PC-3 (cell line): ENCODE results near the gene NEURL1B. TPM values are rescaled to one million over a fixed set of nuclear protein-coding genes. Genes with fewer than 3 reads are reported as not detected.
A peak's percentile ranks its signal among the peaks of the same experiment; 100 is the strongest.

Experiments
- ATAC-seq: fragments of 200-7000 bp; cut with Tn5 transposase; 2 replicates; pipeline ENCODE4 v1.9.1; 2020; ENCODE audit warnings: mild to moderate bottlenecking, moderate library complexity
- BruUV-seq: library from RNA; stranded (reverse); fragments of 400-500 nt; replicated peaks from 2 replicates; lab custom pipeline; 2021; lab: Mats Ljungman, UMichigan
- CTCF ChIA-PET: fragments of 300-600 bp; sonication (Branson Sonifier 250); formaldehyde crosslinking; loops from one replicate; lab custom pipeline; 2022; ENCODE audit warnings: antibody characterized with exemption; lab: Charles Lee
- POLR2A ChIA-PET: fragments of 300-600 bp; sonication (Branson Sonifier 250); formaldehyde crosslinking; loops from one replicate; lab custom pipeline; 2022; ENCODE audit warnings: antibody characterized with exemption; ENCODE audit not compliant: unreplicated experiment; lab: Charles Lee
- DNase-seq: peaks from one replicate; pipeline ENCODE4 v3.0.0-alpha.2; 2015
- H2AFZ ChIP-seq: fragments of 300-600 bp; sonication (generic); 2 replicates; pipeline ENCODE4 v1.6.0; 2016; ENCODE audit warnings: antibody characterized with exemption, low read length
- H3F3A ChIP-seq: fragments of 300-600 bp; sonication (generic); one replicate; pipeline ENCODE4 v1.6.0; 2017; ENCODE audit warnings: antibody characterized with exemption, low read length, control low read depth, mild to moderate bottlenecking; ENCODE audit not compliant: unreplicated experiment
- H3K27ac ChIP-seq: fragments of 300-600 bp; sonication (generic); 2 replicates; pipeline ENCODE4 v1.5.1; 2016; ENCODE audit warnings: mild to moderate bottlenecking, low read length
- H3K27me3 ChIP-seq: fragments of 300-600 bp; sonication (generic); 2 replicates; pipeline ENCODE4 v1.6.1; 2016; ENCODE audit warnings: low read length, mixed read lengths
- H3K36me3 ChIP-seq: fragments of 300-600 bp; sonication (generic); 2 replicates; pipeline ENCODE4 v1.6.1; 2016; ENCODE audit warnings: low read depth, mixed run types, low read length, mixed read lengths
- H3K4me1 ChIP-seq: fragments of 300-600 bp; sonication (generic); 2 replicates; pipeline ENCODE4 v1.5.1; 2016; ENCODE audit warnings: low read length; ENCODE audit not compliant: insufficient read depth
- H3K4me2 ChIP-seq: fragments of 300-600 bp; sonication (generic); 2 replicates; pipeline ENCODE4 v1.6.0; 2016; ENCODE audit warnings: low read length
- H3K4me3 ChIP-seq: fragments of 300-600 bp; sonication (generic); 2 replicates; pipeline ENCODE4 v1.5.1; 2016; ENCODE audit warnings: mild to moderate bottlenecking, low read length, mixed read lengths
- H3K79me2 ChIP-seq: fragments of 300-600 bp; sonication (generic); 2 replicates; pipeline ENCODE4 v1.6.1; 2017; ENCODE audit warnings: low read length, mixed read lengths
- H3K9ac ChIP-seq: fragments of 300-600 bp; sonication (generic); 2 replicates; pipeline ENCODE4 v1.6.0; 2016; ENCODE audit warnings: mild to moderate bottlenecking, low read length
- H3K9me2 ChIP-seq: fragments of 300-600 bp; sonication (generic); replicated peaks from 2 replicates; pipeline ENCODE4 v1.6.1; 2016; ENCODE audit warnings: mixed run types, low read length, mixed read lengths
- H3K9me3 ChIP-seq: fragments of 300-600 bp; sonication (generic); 2 replicates; pipeline ENCODE4 v1.6.1; 2016; ENCODE audit warnings: low read length, mixed read lengths
- H4K20me1 ChIP-seq: fragments of 300-600 bp; sonication (generic); 2 replicates; pipeline ENCODE4 v1.6.1; 2016; ENCODE audit warnings: low read length, mixed read lengths
- EZH2 ChIP-seq: fragments of 300-600 bp; sonication (generic); IDR thresholded peaks from one replicate; pipeline ENCODE4 v1.6.1; 2017; ENCODE audit warnings: antibody characterized with exemption, mild to moderate bottlenecking, low read length; ENCODE audit not compliant: unreplicated experiment
- EZH2phosphoT487 ChIP-seq: fragments of 300-600 bp; sonication (generic); IDR thresholded peaks from 2 replicates; pipeline ENCODE4 v1.6.1; 2018; ENCODE audit warnings: mild to moderate bottlenecking, antibody characterized with exemption, low read length, borderline replicate concordance
- intact Hi-C: fragments of 100-400 bp; cut with micrococcal nuclease; formaldehyde crosslinking; loops from 2 replicates; pipeline ENCODE4 v1.9.0; 2023
- total RNA-seq: library from RNA; depleted of rRNA; stranded (reverse); fragments of >200 nt; gene quantifications from 2 replicates; pipeline ENCODE4 v1.2.3, GENCODE V29; 2014
- TF ChIP-seq, protein P1 (sequence below): fragments of 300-600 bp; sonication (generic); conservative IDR thresholded peaks from 2 replicates; pipeline ENCODE4 v1.5.1; 2017; ENCODE audit warnings: antibody characterized with exemption, low read depth, mild to moderate bottlenecking, low read length

The NEURL1B gene
- total RNA-seq, 1 experiment from 2014 or later = 0.95 TPM

DNA sequence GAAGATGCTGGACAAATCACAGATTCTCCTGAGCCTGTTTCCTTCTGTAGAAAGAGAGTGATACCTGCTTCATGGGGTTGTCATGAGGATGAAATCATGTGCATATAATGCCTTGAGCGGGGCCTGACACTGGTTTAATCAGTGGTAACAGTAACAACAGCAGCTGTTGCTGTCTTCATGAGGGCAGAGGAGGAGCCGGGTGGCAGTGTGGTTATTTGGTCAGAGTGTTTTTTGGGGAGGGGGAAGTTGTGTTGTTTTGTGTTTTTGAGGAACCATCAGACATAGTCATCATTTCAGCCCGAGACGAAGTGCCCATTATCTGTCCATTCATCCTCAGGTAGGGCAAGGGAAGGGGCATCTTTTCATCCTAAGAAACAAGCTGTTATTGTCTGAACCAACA lies 44.0 kb downstream of the NEURL1B start:
- Histone ChIP-seq H3K9me3 (no peaks in the 10 kb centered on the region), H3K9me2 (no peaks in the 10 kb centered on the region), H3K27me3 (no peaks in the 10 kb centered on the region), H3K4me2 (no peak overlapping the region), H3K4me1 (peaks cover 13% of the 10 kb centered on the region), H3F3A (no peaks in the 10 kb centered on the region), H3K4me3 (no peak overlapping the region), H3K27ac (no peak overlapping the region), H2AFZ (no peak overlapping the region), H3K79me2 (no peaks in the 10 kb centered on the region), H3K9ac (no peak overlapping the region), H4K20me1 (no peaks in the 10 kb centered on the region), H3K36me3 (no peaks in the 10 kb centered on the region)
- POLR2A ChIA-PET = interaction anchor here (0.7 kb wide), 1 partner anchor 1454 kb away, joined by 3 read pairs; no protein-coding TSS in a partner anchor
- CTCF ChIA-PET = no interaction called here
- DNase-seq (no peak), ATAC-seq (no peak)
- no TSS peak for BruUV-seq
- TF ChIP-seq EZH2phosphoT487 = no peak
- intact Hi-C loops = no loop called here

DNA sequence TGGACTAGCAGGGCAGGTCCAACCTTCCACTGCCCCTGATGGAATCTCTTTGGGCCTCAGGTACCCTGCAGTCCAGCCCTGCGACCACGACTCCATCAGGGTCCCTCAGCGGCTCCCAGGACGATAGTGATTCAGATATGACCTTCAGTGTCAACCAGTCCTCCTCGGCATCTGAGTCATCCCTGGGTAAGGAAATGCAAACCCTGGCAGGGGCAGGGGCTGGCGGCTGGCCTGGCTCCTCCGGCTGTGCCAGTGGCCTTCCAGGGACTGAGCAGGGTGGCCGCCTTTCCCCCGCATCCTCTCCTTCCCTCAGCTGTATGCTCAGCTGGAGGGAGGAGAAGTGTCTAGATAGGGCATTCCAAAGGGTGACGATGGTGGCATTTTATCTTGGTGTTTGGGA lies 45.0 kb downstream of the NEURL1B start:
- Histone ChIP-seq H3K79me2 (no peaks in the 10 kb centered on the region), H3K4me2 (no peak overlapping the region), H3K9ac (no peak overlapping the region), H3K27ac (no peak overlapping the region), H3K4me1 (peaks cover 13% of the 10 kb centered on the region), H3K9me2 (no peaks in the 10 kb centered on the region), H3K36me3 (no peaks in the 10 kb centered on the region), H3K27me3 (no peaks in the 10 kb centered on the region), H2AFZ (no peak overlapping the region), H3F3A (no peaks in the 10 kb centered on the region), H3K4me3 (no peak overlapping the region), H3K9me3 (no peaks in the 10 kb centered on the region), H4K20me1 (no peaks in the 10 kb centered on the region)
- intact Hi-C loops = no loop called here
- DNase-seq (peak; percentile 48), ATAC-seq (peak; percentile 78)
- TF ChIP-seq, protein P1, sequence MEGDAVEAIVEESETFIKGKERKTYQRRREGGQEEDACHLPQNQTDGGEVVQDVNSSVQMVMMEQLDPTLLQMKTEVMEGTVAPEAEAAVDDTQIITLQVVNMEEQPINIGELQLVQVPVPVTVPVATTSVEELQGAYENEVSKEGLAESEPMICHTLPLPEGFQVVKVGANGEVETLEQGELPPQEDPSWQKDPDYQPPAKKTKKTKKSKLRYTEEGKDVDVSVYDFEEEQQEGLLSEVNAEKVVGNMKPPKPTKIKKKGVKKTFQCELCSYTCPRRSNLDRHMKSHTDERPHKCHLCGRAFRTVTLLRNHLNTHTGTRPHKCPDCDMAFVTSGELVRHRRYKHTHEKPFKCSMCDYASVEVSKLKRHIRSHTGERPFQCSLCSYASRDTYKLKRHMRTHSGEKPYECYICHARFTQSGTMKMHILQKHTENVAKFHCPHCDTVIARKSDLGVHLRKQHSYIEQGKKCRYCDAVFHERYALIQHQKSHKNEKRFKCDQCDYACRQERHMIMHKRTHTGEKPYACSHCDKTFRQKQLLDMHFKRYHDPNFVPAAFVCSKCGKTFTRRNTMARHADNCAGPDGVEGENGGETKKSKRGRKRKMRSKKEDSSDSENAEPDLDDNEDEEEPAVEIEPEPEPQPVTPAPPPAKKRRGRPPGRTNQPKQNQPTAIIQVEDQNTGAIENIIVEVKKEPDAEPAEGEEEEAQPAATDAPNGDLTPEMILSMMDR = no peak
- POLR2A ChIA-PET = no interaction called here
- BruUV-seq = no TSS peak
- CTCF ChIA-PET = interaction anchor here (0.6 kb wide), 1 partner anchor 224 kb away, joined by 16 read pairs; no protein-coding TSS in a partner anchor

DNA sequence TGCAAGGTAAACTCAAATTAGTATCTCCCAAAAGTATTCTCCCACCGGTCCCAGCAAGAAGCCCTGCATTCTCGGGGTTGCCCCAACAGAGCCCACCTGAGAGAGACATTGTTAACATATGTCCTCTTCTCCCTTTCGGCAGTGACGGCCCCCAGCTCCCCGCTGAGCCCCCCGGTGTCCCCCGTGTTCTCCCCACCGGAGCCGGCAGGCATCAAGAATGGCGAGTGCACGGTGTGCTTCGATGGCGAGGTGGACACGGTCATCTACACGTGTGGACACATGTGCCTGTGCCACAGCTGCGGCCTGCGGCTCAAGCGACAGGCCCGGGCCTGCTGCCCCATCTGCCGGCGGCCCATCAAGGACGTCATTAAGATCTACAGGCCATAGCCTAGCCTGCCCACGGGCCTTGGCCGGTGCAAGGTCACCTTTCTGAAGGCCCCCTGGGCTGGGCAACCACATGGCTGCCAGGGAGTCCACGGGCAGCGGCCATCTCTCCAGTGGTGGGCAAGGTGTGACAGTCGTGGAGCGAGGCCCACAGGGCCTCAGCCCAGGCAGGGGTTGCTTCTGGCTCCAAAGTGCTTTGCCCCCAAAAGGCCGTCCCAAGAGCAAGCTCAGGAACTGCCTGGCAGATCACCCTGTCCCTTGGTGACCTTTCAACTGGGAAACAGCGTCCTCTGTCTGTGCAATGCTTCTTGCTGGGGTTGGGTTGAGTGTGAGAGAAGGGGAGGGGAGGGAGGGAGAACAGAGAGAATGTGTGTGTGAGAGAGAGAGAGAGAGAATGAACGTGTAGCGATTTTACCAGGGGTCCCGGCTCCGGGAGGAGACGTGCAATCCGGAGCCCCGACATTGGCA lies 45.7 kb downstream of the NEURL1B start:
- no peak overlapping the region for H2AFZ ChIP-seq
- H4K20me1 ChIP-seq = no peaks in the 10 kb centered on the region
- intact Hi-C loops = no loop called here
- H3K27ac ChIP-seq = no peak overlapping the region
- H3K9ac ChIP-seq = no peak overlapping the region
- POLR2A ChIA-PET = no interaction called here
- DNase-seq = no peak
- H3K36me3 ChIP-seq = no peaks in the 10 kb centered on the region
- no peak overlapping the region for H3K4me3 ChIP-seq
- no peaks in the 10 kb centered on the region for H3K9me2 ChIP-seq
- peaks cover 13% of the 10 kb centered on the region for H3K4me1 ChIP-seq
- H3K79me2 ChIP-seq = no peaks in the 10 kb centered on the region
- no peak overlapping the region for H3K4me2 ChIP-seq
- H3K9me3 ChIP-seq = no peaks in the 10 kb centered on the region
- BruUV-seq = no TSS peak
- no peaks in the 10 kb centered on the region for H3K27me3 ChIP-seq
- CTCF ChIA-PET = no interaction called here
- no peak for ATAC-seq
- H3F3A ChIP-seq = no peaks in the 10 kb centered on the region
- TF ChIP-seq EZH2phosphoT487 = no peak
- TF ChIP-seq, protein P1 = no peak
- TF ChIP-seq EZH2 = no peak
